ENCODE measurements around the gene RPL36.

DNA sequence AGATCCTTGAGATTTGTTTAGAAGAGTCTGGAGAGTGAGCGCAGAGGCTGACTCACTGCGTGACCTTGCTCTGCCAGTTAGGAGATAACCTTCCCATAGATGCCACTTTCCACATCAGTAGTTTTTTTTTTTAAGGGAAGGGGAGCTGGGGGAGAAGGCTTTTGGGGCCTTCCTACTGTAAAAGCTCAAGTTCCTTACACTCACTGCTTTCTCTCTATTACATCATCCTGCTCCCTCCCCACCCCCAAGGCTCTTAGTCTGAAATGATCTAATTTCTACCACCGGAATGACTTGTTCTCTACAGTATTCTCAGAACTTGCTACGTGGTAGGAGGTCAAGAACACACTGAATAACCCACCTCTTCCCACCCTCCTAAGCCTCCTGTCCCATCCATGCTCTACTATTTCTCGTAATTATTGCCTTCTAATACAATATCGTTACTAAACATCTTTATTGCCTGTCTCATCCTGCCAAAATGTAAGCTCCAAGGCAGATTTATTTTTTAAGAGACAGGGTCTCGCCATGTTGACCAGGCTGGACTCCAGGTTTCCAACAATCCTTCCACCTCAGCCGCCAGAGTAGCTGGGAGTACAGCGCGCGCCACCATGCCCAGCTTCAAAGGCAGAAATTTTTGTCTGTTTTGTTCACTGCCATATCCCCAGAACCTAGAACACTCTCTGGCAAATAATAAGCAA lies 28.6 kb downstream of the RPL36 start:
- TF ChIP-seq, protein P1, sequence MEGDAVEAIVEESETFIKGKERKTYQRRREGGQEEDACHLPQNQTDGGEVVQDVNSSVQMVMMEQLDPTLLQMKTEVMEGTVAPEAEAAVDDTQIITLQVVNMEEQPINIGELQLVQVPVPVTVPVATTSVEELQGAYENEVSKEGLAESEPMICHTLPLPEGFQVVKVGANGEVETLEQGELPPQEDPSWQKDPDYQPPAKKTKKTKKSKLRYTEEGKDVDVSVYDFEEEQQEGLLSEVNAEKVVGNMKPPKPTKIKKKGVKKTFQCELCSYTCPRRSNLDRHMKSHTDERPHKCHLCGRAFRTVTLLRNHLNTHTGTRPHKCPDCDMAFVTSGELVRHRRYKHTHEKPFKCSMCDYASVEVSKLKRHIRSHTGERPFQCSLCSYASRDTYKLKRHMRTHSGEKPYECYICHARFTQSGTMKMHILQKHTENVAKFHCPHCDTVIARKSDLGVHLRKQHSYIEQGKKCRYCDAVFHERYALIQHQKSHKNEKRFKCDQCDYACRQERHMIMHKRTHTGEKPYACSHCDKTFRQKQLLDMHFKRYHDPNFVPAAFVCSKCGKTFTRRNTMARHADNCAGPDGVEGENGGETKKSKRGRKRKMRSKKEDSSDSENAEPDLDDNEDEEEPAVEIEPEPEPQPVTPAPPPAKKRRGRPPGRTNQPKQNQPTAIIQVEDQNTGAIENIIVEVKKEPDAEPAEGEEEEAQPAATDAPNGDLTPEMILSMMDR (conservative IDR thresholded peaks at IDR 0.05; ENCODE audit: low read length) = no peak
- no peak for TF ChIP-seq EZH2phosphoT487 (IDR thresholded peaks at IDR 0.05; ENCODE audit: borderline replicate concordance)

Data from Loucy (cell line).